OCI-LY1 (cell line): ENCODE measurements around the gene SERP2.

Experiments
- H2AFZ ChIP-seq: fragments of 200-600 bp; sonication (generic), shearing (Covaris generic); 2 replicates; pipeline ENCODE4 v1.6.0; 2014; ENCODE audit warnings: antibody characterized with exemption, mild to moderate bottlenecking, low read length
- H3F3A ChIP-seq: fragments of 200-600 bp; sonication (generic), shearing (Covaris generic); 2 replicates; pipeline ENCODE4 v1.6.0; 2014; ENCODE audit warnings: mild to moderate bottlenecking, antibody characterized with exemption, low read length, moderate library complexity; ENCODE audit not compliant: insufficient read depth
- H3K27ac ChIP-seq: fragments of 200-600 bp; sonication (generic); 2 replicates; pipeline ENCODE4 v1.5.1; 2014; ENCODE audit warnings: low read length, mixed run types, mild to moderate bottlenecking, low read depth; ENCODE audit not compliant: poor library complexity, severe bottlenecking
- H3K27me3 ChIP-seq: fragments of 200-600 bp; sonication (generic); 2 replicates; pipeline ENCODE4 v1.6.0; 2014; ENCODE audit warnings: antibody characterized with exemption, mild to moderate bottlenecking, low read length, moderate library complexity; ENCODE audit not compliant: insufficient read depth
- H3K36me3 ChIP-seq: fragments of 200-600 bp; sonication (generic); 2 replicates; pipeline ENCODE4 v1.6.1; 2014; ENCODE audit warnings: mild to moderate bottlenecking, antibody characterized with exemption, low read length, moderate library complexity, mixed read lengths; ENCODE audit not compliant: insufficient read depth
- H3K4me1 ChIP-seq: fragments of 200-600 bp; sonication (generic); 2 replicates; pipeline ENCODE4 v1.5.1; 2014; ENCODE audit warnings: mild to moderate bottlenecking, low read length, moderate library complexity; ENCODE audit not compliant: insufficient read depth, severe bottlenecking
- H3K4me2 ChIP-seq: fragments of 200-600 bp; sonication (generic), shearing (Covaris generic); 2 replicates; pipeline ENCODE4 v1.6.1; 2014; ENCODE audit warnings: low read length
- H3K4me3 ChIP-seq: fragments of 200-600 bp; sonication (generic); 2 replicates; pipeline ENCODE4 v1.5.1; 2014; ENCODE audit warnings: low read length, low read depth, mild to moderate bottlenecking, mixed read lengths; ENCODE audit not compliant: poor library complexity, severe bottlenecking
- H3K79me2 ChIP-seq: fragments of 200-600 bp; shearing (Covaris generic); 2 replicates; pipeline ENCODE4 v1.6.1; 2016; ENCODE audit warnings: mixed run types, low read length, mixed read lengths; ENCODE audit not compliant: insufficient read depth
- H3K9ac ChIP-seq: fragments of 200-600 bp; sonication (generic), shearing (Covaris generic); 2 replicates; pipeline ENCODE4 v1.6.1; 2014; ENCODE audit warnings: mild to moderate bottlenecking, low read length, mixed read lengths
- H3K9me2 ChIP-seq: fragments of 200-600 bp; sonication (generic), shearing (Covaris generic); 2 replicates; pipeline ENCODE4 v1.6.1; 2014; ENCODE audit warnings: low read depth, mild to moderate bottlenecking, low read length, mixed read lengths
- H3K9me3 ChIP-seq: fragments of 200-600 bp; shearing (Covaris generic); 2 replicates; pipeline ENCODE4 v1.6.1; 2014; ENCODE audit warnings: low read length, mixed read lengths
- H4K20me1 ChIP-seq: fragments of 200-600 bp; sonication (generic), shearing (Covaris generic); 2 replicates; pipeline ENCODE4 v1.6.0; 2016; ENCODE audit warnings: mild to moderate bottlenecking, low read length; ENCODE audit not compliant: insufficient read depth
- EZH2 ChIP-seq: fragments of 200-600 bp; sonication (generic), shearing (Covaris generic); IDR thresholded peaks from 2 replicates; pipeline ENCODE4 v1.8.0; 2017; ENCODE audit warnings: borderline replicate concordance, mixed run types, mild to moderate bottlenecking, antibody characterized with exemption, low read length, moderate library complexity, mixed read lengths
- TF ChIP-seq, protein P1 (sequence below): fragments of 200-600 bp; sonication (generic), shearing (Covaris generic); IDR thresholded peaks from 2 replicates; pipeline ENCODE4 v1.5.1; 2017; ENCODE audit warnings: mild to moderate bottlenecking, antibody characterized with exemption, low read length, moderate library complexity, mixed read lengths

SERP2 gene

DNA sequence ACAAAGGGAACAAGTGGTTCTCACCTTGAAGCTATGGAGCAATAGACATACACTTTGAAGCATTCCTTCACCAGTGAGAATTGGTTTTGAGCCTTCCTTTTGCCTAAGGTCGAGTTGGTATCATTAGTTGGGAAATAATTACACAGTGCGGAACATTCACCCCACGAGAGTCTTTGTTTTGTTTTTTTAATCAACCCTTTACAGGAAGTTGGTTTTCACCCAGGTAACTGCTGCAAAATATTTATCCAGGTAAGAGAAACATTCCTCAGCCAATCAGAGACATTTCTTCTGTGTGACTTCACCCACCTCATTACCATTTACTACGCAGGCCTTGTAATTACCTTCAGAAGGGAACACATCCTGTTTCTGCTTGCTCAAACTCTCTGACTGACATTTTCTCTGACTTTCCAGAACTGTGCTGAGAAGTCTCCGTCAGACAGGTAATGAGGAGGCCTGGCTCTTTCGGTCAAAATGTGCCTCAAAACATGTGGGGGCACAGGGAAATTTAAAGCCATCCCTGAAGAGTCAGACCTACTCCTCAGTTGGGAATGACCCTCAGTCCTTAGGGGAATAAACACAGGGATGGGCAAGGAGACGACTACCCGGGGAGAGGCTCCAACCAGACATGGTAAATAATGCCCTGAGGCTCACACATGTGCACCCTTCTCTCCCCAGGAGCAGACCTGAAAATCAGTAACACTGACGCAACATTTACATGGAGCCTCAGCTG lies 22.7 kb upstream of the SERP2 start:
- no peak overlapping the region for H2AFZ ChIP-seq
- no peak for TF ChIP-seq EZH2
- TF ChIP-seq, protein P1, sequence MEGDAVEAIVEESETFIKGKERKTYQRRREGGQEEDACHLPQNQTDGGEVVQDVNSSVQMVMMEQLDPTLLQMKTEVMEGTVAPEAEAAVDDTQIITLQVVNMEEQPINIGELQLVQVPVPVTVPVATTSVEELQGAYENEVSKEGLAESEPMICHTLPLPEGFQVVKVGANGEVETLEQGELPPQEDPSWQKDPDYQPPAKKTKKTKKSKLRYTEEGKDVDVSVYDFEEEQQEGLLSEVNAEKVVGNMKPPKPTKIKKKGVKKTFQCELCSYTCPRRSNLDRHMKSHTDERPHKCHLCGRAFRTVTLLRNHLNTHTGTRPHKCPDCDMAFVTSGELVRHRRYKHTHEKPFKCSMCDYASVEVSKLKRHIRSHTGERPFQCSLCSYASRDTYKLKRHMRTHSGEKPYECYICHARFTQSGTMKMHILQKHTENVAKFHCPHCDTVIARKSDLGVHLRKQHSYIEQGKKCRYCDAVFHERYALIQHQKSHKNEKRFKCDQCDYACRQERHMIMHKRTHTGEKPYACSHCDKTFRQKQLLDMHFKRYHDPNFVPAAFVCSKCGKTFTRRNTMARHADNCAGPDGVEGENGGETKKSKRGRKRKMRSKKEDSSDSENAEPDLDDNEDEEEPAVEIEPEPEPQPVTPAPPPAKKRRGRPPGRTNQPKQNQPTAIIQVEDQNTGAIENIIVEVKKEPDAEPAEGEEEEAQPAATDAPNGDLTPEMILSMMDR: no peak

DNA sequence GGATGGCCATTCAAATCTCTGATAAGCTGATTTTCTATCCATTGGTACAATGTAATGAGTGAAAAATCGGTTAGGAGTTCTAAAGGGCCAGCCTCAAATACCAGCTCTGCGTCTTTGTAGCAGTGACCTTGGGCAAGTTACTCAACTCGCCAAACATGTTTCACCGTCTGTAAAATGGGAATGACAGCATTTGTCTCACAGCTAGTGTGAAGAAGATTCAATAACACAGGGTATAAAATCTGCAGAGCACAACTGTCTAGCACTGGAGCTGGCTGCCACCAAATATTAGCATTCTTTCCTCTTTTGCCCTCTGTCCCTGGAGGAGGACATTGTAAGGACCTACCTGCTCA lies 22.1 kb upstream of the SERP2 start:
- H3K27ac ChIP-seq: no peak overlapping the region
- no peaks in the 10 kb centered on the region for H3K9me3 ChIP-seq
- H4K20me1 ChIP-seq: no peaks in the 10 kb centered on the region
- H3K4me3 ChIP-seq: no peak overlapping the region
- no peak overlapping the region for H3K4me2 ChIP-seq
- TF ChIP-seq, protein P1: no peak
- no peak for TF ChIP-seq EZH2
- H3K79me2 ChIP-seq: no peaks in the 10 kb centered on the region
- no peaks in the 10 kb centered on the region for H3K27me3 ChIP-seq
- H3K9me2 ChIP-seq: no peaks in the 10 kb centered on the region
- H3F3A ChIP-seq: no peaks in the 10 kb centered on the region
- no peaks in the 10 kb centered on the region for H3K36me3 ChIP-seq
- no peak overlapping the region for H2AFZ ChIP-seq
- H3K4me1 ChIP-seq: no peaks in the 10 kb centered on the region
- no peak overlapping the region for H3K9ac ChIP-seq

More for the DNA sequence above, 22.7 kb upstream of the SERP2 start:
- H3K79me2 ChIP-seq: no peaks in the 10 kb centered on the region
- H4K20me1 ChIP-seq: no peaks in the 10 kb centered on the region
- no peaks in the 10 kb centered on the region for H3K4me1 ChIP-seq
- no peaks in the 10 kb centered on the region for H3K9me3 ChIP-seq
- H3K9ac ChIP-seq: no peak overlapping the region
- H3K27me3 ChIP-seq: no peaks in the 10 kb centered on the region
- H3K4me3 ChIP-seq: no peak overlapping the region
- no peaks in the 10 kb centered on the region for H3F3A ChIP-seq
- H3K9me2 ChIP-seq: no peaks in the 10 kb centered on the region
- no peak overlapping the region for H3K27ac ChIP-seq
- no peaks in the 10 kb centered on the region for H3K36me3 ChIP-seq
- H3K4me2 ChIP-seq: no peak overlapping the region

DNA sequence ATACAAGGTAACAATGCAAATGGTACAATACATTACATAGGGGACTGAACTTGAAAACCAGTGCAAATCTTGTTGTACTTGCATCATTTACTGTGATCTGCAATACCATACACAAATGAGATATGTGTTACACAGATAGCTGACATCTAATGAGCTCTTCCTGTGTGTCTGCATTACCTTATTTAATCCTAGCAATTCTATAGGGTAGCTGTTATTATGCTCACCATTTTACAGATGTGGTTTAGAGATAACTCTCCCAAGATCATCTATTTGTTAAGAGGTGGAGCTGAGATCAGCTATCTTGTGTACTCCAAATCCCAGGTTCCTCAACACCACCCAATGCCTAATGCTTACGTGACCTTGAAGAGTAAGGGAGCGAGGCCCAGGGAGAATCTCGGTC lies 21.4 kb upstream of the SERP2 start:
- Histone ChIP-seq H3K27ac (no peak overlapping the region), H3K9ac (no peak overlapping the region)

More for the DNA sequence above, 21.4 kb upstream of the SERP2 start:
- no peaks in the 10 kb centered on the region for H4K20me1 ChIP-seq
- no peaks in the 10 kb centered on the region for H3K79me2 ChIP-seq
- H3F3A ChIP-seq: no peaks in the 10 kb centered on the region
- H3K36me3 ChIP-seq: no peaks in the 10 kb centered on the region
- H3K4me2 ChIP-seq: no peak overlapping the region
- H2AFZ ChIP-seq: no peak overlapping the region
- TF ChIP-seq, protein P1: no peak
- TF ChIP-seq EZH2: no peak
- H3K9me2 ChIP-seq: no peaks in the 10 kb centered on the region
- no peaks in the 10 kb centered on the region for H3K27me3 ChIP-seq
- H3K9me3 ChIP-seq: no peaks in the 10 kb centered on the region
- no peaks in the 10 kb centered on the region for H3K4me1 ChIP-seq
- no peak overlapping the region for H3K4me3 ChIP-seq
